ENCODE measurements around the gene SCARB1.

DNA sequence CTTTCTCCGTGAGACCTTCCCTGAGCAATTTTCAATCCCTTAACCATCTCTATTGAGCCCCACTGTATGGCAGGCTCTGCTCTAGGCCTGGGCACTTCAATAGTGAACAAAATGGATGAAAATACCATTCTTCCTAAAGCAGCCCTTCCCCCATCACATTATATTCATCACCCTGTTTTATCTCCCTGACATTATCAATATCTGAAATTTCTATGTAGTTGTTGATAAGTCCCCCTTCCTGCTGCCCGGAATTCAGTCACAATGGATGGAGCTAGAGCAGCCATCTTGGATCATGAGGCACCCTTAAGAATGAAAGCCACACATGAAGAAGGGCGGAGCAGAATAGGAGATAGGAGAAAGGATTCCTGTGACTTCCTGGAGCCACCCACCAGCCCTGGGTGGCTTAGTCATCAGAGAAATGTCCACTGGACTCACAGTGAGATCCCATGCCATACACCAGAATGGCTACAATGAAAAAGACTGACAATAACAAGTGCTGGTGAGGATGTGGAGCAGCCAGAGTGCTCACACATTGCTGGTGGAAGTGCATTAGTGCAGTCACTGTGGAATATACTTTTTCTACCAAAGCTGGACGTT lies 33.9 kb downstream of the SCARB1 start:
- TF ChIP-seq, protein P1, sequence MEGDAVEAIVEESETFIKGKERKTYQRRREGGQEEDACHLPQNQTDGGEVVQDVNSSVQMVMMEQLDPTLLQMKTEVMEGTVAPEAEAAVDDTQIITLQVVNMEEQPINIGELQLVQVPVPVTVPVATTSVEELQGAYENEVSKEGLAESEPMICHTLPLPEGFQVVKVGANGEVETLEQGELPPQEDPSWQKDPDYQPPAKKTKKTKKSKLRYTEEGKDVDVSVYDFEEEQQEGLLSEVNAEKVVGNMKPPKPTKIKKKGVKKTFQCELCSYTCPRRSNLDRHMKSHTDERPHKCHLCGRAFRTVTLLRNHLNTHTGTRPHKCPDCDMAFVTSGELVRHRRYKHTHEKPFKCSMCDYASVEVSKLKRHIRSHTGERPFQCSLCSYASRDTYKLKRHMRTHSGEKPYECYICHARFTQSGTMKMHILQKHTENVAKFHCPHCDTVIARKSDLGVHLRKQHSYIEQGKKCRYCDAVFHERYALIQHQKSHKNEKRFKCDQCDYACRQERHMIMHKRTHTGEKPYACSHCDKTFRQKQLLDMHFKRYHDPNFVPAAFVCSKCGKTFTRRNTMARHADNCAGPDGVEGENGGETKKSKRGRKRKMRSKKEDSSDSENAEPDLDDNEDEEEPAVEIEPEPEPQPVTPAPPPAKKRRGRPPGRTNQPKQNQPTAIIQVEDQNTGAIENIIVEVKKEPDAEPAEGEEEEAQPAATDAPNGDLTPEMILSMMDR (IDR thresholded peaks at IDR 0.05; ENCODE audit: low read length), result no peak
- TF ChIP-seq EZH2 (IDR thresholded peaks at IDR 0.05; ENCODE audit: borderline replicate concordance, low read length), result no peak
